Tibial nerve (tissue), 4 donors: ENCODE results near the gene PLCL2. TPM values are rescaled to one million over a fixed set of nuclear protein-coding genes. Genes with fewer than 3 reads are reported as not detected.

Experiments used
- DNase-seq, 2 donors: peaks; one replicate each; pipeline ENCODE4 v3.0.0-alpha.2; 2019; ENCODE audit warnings: low spot score in 2 of 2
- H3K27ac ChIP-seq, 4 donors: fragments of 200-600 bp; sonication (generic) in 3 of 4; one replicate each; pipeline ENCODE4 v1.5.1; 2017 to 2019; ENCODE audit warnings: mild to moderate bottlenecking in 1 of 4
- H3K27me3 ChIP-seq, 2 donors: fragments of 200-600 bp; sonication (generic) in 1 of 2; one replicate each; pipeline versions ENCODE4 v1.5.1 to v1.6.0; 2017 to 2019
- H3K36me3 ChIP-seq, 3 donors: fragments of 200-600 bp; sonication (generic); one replicate each; pipeline ENCODE4 v1.5.1; 2018 to 2019
- H3K4me1 ChIP-seq, 4 donors: fragments of 200-600 bp; sonication (generic) in 3 of 4; one replicate each; pipeline ENCODE4 v1.5.1; 2017 to 2019
- H3K4me3 ChIP-seq, 4 donors: fragments of 200-600 bp; sonication (generic) in 3 of 4; one replicate each; pipeline ENCODE4 v1.5.1; 2017 to 2019; ENCODE audit warnings: mild to moderate bottlenecking in 1 of 4, moderate library complexity in 1 of 4
- H3K9me3 ChIP-seq, 4 donors: fragments of 200-600 bp; sonication (generic) in 3 of 4; one replicate each; pipeline ENCODE4 v1.5.1; 2017 to 2019
- EP300 ChIP-seq, 2 donors: sonication (generic); formaldehyde crosslinking; IDR thresholded peaks; one replicate each; pipeline ENCODE4 v1.6.1; 2017; ENCODE audit warnings: antibody characterized with exemption in 2 of 2, mild to moderate bottlenecking in 1 of 2
- POLR2A ChIP-seq, 2 donors: fragments of 450-650 bp; IDR thresholded peaks; one replicate each; pipeline ENCODE4 v1.6.1; 2017; ENCODE audit warnings: antibody characterized with exemption in 2 of 2, mild to moderate bottlenecking in 2 of 2, moderate library complexity in 2 of 2
- WGBS, 2 donors: methylation state at CpG; one replicate each; pipeline ENCODE4 v1.1.5; 2018; 5-methylcytosine and 5-hydroxymethylcytosine counted together
- total RNA-seq, 4 donors: library from RNA; depleted of rRNA; stranded (reverse); fragments of >200 nt; gene quantifications; one replicate each; pipeline ENCODE4 v1.1.0, GENCODE V29; 2016
- TF ChIP-seq, protein P1 (sequence below), 5 experiments: fragments of 200-600 bp in 3 of 5; fragments of 450-650 bp in 2 of 5; sonication (generic) in 3 of 5; IDR thresholded peaks; one replicate each; pipeline ENCODE4 v1.5.1; 2016 to 2019; ENCODE audit warnings: antibody characterized with exemption in 5 of 5, mild to moderate bottlenecking in 3 of 5, moderate library complexity in 2 of 5

PLCL2 gene
- total RNA-seq, 4 donors from 2014 or later, result 17.7 to 39.3 (median 29.0) TPM

DNA sequence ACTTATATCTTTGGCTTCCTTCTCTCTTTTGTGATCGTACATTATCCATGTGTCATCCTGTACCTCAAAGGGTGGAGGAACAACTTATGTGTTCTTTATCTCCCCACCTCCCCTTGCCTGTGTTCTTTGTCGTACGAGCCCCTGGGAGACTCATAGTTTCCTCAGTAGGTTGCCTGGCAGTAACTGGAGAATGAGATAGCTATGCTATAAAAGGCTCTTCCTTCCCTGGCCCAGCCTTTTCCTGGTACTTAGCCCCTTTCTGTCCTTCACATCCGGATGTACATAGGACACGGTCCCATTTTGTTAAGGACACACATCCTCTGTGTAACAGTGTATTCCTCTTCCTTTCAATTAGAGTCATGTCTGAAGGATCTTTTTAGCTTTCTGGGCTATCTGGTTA is 32.1 kb downstream of the PLCL2 start:
- Histone ChIP-seq H3K4me3 (no peak overlapping the region), H3K4me1 (no peaks in the 10 kb centered on the region), H3K27ac (no peak overlapping the region), H3K9me3 (no peaks in the 10 kb centered on the region), H3K27me3 (no peaks in the 10 kb centered on the region), H3K36me3 (no peaks in the 10 kb centered on the region)
- TF ChIP-seq, protein P1, sequence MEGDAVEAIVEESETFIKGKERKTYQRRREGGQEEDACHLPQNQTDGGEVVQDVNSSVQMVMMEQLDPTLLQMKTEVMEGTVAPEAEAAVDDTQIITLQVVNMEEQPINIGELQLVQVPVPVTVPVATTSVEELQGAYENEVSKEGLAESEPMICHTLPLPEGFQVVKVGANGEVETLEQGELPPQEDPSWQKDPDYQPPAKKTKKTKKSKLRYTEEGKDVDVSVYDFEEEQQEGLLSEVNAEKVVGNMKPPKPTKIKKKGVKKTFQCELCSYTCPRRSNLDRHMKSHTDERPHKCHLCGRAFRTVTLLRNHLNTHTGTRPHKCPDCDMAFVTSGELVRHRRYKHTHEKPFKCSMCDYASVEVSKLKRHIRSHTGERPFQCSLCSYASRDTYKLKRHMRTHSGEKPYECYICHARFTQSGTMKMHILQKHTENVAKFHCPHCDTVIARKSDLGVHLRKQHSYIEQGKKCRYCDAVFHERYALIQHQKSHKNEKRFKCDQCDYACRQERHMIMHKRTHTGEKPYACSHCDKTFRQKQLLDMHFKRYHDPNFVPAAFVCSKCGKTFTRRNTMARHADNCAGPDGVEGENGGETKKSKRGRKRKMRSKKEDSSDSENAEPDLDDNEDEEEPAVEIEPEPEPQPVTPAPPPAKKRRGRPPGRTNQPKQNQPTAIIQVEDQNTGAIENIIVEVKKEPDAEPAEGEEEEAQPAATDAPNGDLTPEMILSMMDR (IDR thresholded peaks at IDR 0.05), result no peak
- TF ChIP-seq EP300 (IDR thresholded peaks at IDR 0.05), result no peak
- 48% methylated on average over 5 of the region's 5 CpGs for WGBS, 2 donors
- DNase-seq, result no peak

DNA sequence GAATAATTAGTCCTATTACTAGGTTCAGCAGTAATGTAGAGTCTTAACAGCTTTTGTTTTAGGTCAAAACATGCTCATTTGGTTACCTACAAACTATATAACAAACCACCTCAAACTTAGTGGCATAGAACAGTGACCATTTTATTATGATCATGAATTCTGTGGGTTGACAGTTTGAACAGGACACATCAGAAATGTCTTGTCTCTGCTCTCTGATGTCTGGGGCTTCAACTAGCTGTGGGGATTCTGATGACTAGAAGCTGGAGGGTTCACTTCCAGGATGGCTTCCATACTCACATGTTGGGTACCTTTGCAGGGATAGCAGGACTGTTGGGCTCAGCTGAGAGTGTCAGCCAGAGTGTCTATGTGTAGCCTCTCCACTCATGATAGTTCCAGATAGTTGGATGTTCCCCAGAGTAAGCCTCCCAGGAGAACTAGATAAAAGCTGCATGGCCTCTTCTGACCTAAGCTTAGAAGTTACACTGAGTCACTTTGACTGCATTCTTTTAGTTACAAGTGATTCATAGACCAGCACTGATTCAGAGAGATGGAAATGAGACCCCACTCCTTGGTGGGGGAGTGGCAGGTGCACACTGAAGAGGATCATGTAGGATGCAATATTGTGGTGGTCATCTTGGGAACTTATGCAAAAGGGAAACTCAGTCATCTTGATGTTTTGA is 32.6 kb downstream of the PLCL2 start:
- Histone ChIP-seq H3K4me1 (no peaks in the 10 kb centered on the region), H3K27ac (no peak overlapping the region), H3K4me3 (no peak overlapping the region), H3K9me3 (no peaks in the 10 kb centered on the region), H3K27me3 (no peaks in the 10 kb centered on the region), H3K36me3 (no peaks in the 10 kb centered on the region)
- DNase-seq, result no peak
- TF ChIP-seq EP300 (IDR thresholded peaks at IDR 0.05) (no peak), POLR2A (IDR thresholded peaks at IDR 0.05) (no peak)
- TF ChIP-seq, protein P1 (IDR thresholded peaks at IDR 0.05), result no peak

DNA sequence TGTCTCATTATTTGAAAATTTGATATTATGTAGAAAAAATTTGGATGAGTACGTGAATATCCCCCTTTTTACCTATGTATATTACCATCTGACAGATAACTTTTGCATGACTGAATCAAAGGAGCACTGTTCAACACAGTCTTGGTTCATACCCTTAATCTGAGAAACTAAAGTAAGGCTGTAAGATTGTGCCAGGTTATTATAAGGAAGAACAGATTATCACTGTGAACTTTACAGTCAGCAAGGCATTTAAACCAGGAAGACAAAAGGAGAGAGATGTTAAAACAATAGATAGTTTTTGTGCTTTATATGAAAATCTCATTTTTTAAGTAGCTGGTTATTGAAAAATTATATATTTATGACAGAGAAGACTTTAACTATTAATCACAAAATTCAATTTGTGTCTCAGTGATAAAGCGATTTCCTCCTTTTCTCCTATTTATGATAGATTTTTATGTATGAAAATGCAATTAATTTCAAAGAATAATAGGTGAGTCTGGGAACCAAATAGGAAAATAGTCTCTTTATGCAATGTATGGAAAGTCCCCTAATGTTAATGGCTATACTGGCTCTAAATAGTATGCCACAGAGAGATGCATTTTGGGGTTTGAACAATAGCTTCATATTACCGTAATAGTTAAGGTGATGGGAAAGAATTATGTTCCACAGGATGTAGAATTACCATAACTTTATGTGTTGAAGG is 33.4 kb downstream of the PLCL2 start:
- TF ChIP-seq, protein P1 (IDR thresholded peaks at IDR 0.05), result no peak
- no peak for TF ChIP-seq POLR2A (IDR thresholded peaks at IDR 0.05)
- no peak for TF ChIP-seq EP300 (IDR thresholded peaks at IDR 0.05)
- Histone ChIP-seq H3K27me3 (no peaks in the 10 kb centered on the region), H3K27ac (no peak overlapping the region), H3K4me1 (no peaks in the 10 kb centered on the region), H3K4me3 (no peak overlapping the region), H3K36me3 (no peaks in the 10 kb centered on the region), H3K9me3 (no peaks in the 10 kb centered on the region)
- no peak for DNase-seq
- whole genome bisulfite sequencing, 2 donors, result 88 to 93% methylated on average over 3 of the region's 3 CpGs

DNA sequence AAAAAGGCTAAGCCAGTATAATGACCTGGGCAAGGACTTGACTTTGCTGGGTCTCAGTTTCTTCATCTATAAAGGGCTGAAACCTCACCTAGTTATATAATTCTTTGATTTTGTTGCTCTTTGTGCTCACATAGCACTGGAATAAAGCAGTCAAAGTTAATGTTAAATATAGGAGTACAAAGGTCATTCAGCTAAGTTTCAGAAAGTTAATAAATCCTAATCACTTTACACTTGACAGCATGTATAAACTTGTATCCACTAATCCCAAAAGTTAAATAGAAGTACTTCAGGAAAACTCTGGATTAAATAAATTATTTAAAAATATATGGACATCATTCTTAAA is 33.9 kb downstream of the PLCL2 start:
- Histone ChIP-seq H3K4me3 (no peak overlapping the region), H3K36me3 (no peaks in the 10 kb centered on the region), H3K27me3 (no peaks in the 10 kb centered on the region), H3K4me1 (no peaks in the 10 kb centered on the region), H3K27ac (no peak overlapping the region), H3K9me3 (no peaks in the 10 kb centered on the region)
- no peak for DNase-seq
- TF ChIP-seq EP300 (IDR thresholded peaks at IDR 0.05), result no peak
- TF ChIP-seq POLR2A (IDR thresholded peaks at IDR 0.05), result no peak

DNA sequence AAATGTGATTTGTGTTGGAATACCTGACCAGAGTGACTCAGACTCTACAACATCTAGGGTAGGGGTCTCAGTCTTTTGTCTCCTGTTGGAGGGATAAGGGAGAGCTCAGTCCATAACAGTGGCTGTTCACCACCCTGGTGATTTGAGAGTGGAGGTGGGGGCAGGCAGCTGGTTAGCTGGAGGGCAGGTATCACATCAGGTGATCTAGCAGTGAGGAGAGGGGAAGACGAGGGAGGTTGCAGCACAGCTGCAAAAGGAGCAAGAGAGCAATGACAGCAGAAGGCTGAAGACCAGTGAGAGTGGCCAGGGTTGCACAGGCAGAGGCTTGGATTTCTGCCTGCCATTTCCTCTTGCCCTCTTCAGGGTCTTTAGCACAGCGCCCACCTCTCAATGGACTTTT is 38.4 kb downstream of the PLCL2 start:
- Histone ChIP-seq H3K9me3 (peaks cover 0 to 9% (median 0%) of the 10 kb centered on the region in 4 donors), H3K36me3 (no peaks in the 10 kb centered on the region), H3K27me3 (no peaks in the 10 kb centered on the region), H3K4me1 (peaks cover 0 to 2% (median under 1%) of the 10 kb centered on the region in 4 donors), H3K4me3 (no peak overlapping the region), H3K27ac (no peak overlapping the region)
- no peak for DNase-seq
- TF ChIP-seq, protein P1 (IDR thresholded peaks at IDR 0.05), result no peak
- TF ChIP-seq POLR2A (IDR thresholded peaks at IDR 0.05) (no peak), EP300 (IDR thresholded peaks at IDR 0.05) (no peak)
- WGBS, 2 donors, result 83 to 85% methylated on average over 2 of the region's 2 CpGs
